NCI-H1930 (cell line): Measurements from ENCODE around the gene MTR.

Experiments
- DNase-seq, 2 experiments: peaks; one replicate each; lab custom pipeline; 2025; lab: John Stamatoyannopoulos, UW

Gene MTR

GRCh38 chr1:236953151-236953700 is 158.1 kb downstream of the MTR start:
- no peak for DNase-seq
